ENCODE results near the gene MPC1.

The MPC1 gene

GRCh38 chr6:166382933-166383801, at the start of gene MPC1:
Gene MPC1 (minus strand): TSS chr6:166382940. CDS start chr6:166382876, 64 bp downstream.
- peak; percentile 85 to 93 (median 90) for DNase-seq (ENCODE audit: low read depth in 2 of 3, low spot score in 1 of 3)

- no peak for DNase-seq (ENCODE audit: low read depth in 2 of 3, low spot score in 1 of 3)
These were observed 47.5 kb upstream of the MPC1 start for GRCh38 chr6:166430269-166430668.

GRCh38 chr6:166424431-166424830, 41.7 kb upstream of the MPC1 start:
- no peak for DNase-seq (ENCODE audit: low read depth in 2 of 3, low spot score in 1 of 3)

- no peak for DNase-seq (ENCODE audit: low read depth in 2 of 3, low spot score in 1 of 3)
These were observed 41.0 kb upstream of the MPC1 start for GRCh38 chr6:166423781-166424180.

- no peak for DNase-seq (ENCODE audit: low read depth in 2 of 3, low spot score in 1 of 3)
These were observed 40.5 kb upstream of the MPC1 start for GRCh38 chr6:166423051-166423745.

GRCh38 chr6:166422201-166422940, 39.6 kb upstream of the MPC1 start:
- DNase-seq (ENCODE audit: low read depth in 2 of 3, low spot score in 1 of 3), result no peak

- no peak for DNase-seq (ENCODE audit: low read depth in 2 of 3, low spot score in 1 of 3)
These were observed 37.6 kb upstream of the MPC1 start for GRCh38 chr6:166420351-166420750.

- no peak for DNase-seq (ENCODE audit: low read depth in 2 of 3, low spot score in 1 of 3)
These were observed 37.0 kb upstream of the MPC1 start for GRCh38 chr6:166419717-166420116.

- DNase-seq (ENCODE audit: low read depth in 2 of 3, low spot score in 1 of 3), result peak; percentile 38 to 56 (median 49)
These were observed 36.5 kb upstream of the MPC1 start for GRCh38 chr6:166419286-166419685.

GRCh38 chr6:166418691-166419143, 36.0 kb upstream of the MPC1 start:
- DNase-seq (ENCODE audit: low read depth in 2 of 3, low spot score in 1 of 3), result no peak

GRCh38 chr6:166417285-166417691, 34.5 kb upstream of the MPC1 start:
- peak in 1 of 3 donors; percentile 30 for DNase-seq (ENCODE audit: low read depth in 2 of 3, low spot score in 1 of 3)

GRCh38 chr6:166415833-166416347, 33.1 kb upstream of the MPC1 start:
- DNase-seq (ENCODE audit: low read depth in 2 of 3, low spot score in 1 of 3), result no peak

- peak in 1 of 3 donors; percentile 14 for DNase-seq (ENCODE audit: low read depth in 2 of 3, low spot score in 1 of 3)
These were observed 32.6 kb upstream of the MPC1 start for GRCh38 chr6:166415306-166415705.

- DNase-seq (ENCODE audit: low read depth in 2 of 3, low spot score in 1 of 3), result no peak
These were observed 30.8 kb upstream of the MPC1 start for GRCh38 chr6:166413491-166413951.

GRCh38 chr6:166412911-166413384, 30.2 kb upstream of the MPC1 start:
- no peak for DNase-seq (ENCODE audit: low read depth in 2 of 3, low spot score in 1 of 3)

GRCh38 chr6:166412156-166412910, 29.6 kb upstream of the MPC1 start:
- DNase-seq (ENCODE audit: low read depth in 2 of 3, low spot score in 1 of 3), result no peak

- DNase-seq (ENCODE audit: low read depth in 2 of 3, low spot score in 1 of 3), result no peak
These were observed 29.0 kb upstream of the MPC1 start for GRCh38 chr6:166411721-166412151.

GRCh38 chr6:166411271-166411670, 28.5 kb upstream of the MPC1 start:
- no peak for DNase-seq (ENCODE audit: low read depth in 2 of 3, low spot score in 1 of 3)

GRCh38 chr6:166410426-166410935, 27.7 kb upstream of the MPC1 start:
- no peak for DNase-seq (ENCODE audit: low read depth in 2 of 3, low spot score in 1 of 3)

All from stimulated activated CD4-positive, alpha-beta T cell treated with anti-CD3 and anti-CD28 coated beads, Interleukin-12 subunit alpha, Interleukin-12 subunit beta, amount 100 ng/mL, for 48 hours (primary cell).